Measurements from ENCODE around the gene GCK.

DNA sequence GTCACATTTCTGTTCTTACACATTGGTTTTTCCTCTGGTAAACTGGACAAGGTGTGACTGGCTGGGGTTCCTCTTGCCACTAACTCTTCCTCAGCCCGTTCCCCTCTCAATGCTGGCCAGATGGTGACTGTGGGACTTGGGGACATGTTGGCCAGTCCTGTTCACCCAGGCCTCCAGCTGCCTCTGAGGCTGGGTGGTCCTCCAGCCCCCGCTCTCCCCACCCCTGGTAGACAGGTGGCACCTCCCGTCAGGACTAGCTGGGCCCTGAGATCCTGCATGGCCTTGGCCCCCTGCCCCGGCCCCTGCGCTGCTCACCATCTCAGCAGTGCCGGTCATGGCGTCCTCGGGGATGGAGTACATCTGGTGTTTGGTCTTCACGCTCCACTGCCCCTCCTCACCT lies 37.3 kb downstream of the GCK start:
- TF ChIP-seq, protein P1, sequence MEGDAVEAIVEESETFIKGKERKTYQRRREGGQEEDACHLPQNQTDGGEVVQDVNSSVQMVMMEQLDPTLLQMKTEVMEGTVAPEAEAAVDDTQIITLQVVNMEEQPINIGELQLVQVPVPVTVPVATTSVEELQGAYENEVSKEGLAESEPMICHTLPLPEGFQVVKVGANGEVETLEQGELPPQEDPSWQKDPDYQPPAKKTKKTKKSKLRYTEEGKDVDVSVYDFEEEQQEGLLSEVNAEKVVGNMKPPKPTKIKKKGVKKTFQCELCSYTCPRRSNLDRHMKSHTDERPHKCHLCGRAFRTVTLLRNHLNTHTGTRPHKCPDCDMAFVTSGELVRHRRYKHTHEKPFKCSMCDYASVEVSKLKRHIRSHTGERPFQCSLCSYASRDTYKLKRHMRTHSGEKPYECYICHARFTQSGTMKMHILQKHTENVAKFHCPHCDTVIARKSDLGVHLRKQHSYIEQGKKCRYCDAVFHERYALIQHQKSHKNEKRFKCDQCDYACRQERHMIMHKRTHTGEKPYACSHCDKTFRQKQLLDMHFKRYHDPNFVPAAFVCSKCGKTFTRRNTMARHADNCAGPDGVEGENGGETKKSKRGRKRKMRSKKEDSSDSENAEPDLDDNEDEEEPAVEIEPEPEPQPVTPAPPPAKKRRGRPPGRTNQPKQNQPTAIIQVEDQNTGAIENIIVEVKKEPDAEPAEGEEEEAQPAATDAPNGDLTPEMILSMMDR (CRISPR knock-in tag; IDR thresholded peaks at IDR 0.05), result no peak
- TF ChIP-seq RXRA (CRISPR knock-in tag; IDR thresholded peaks at IDR 0.05) (no peak), POLR2A (IDR thresholded peaks at IDR 0.05; ENCODE audit: insufficient read depth in 1 of 2, low read depth in 2 of 2, low read length in 2 of 2) (no peak), SRSF1 (optimal IDR thresholded peaks at IDR 0.05; ENCODE audit: low read depth, low read length) (no peak), ASH2L (IDR thresholded peaks at IDR 0.05; ENCODE audit: insufficient read length, low read depth, low read length) (no peak), HNF4G (IDR thresholded peaks at IDR 0.05; ENCODE audit: borderline replicate concordance, low read depth, low read length) (no peak), HNF4G (CRISPR knock-in tag; IDR thresholded peaks at IDR 0.05; ENCODE audit: borderline replicate concordance, low read depth) (no peak), ZNF292 (CRISPR knock-in tag; IDR thresholded peaks at IDR 0.05; ENCODE audit: borderline replicate concordance, low read depth) (no peak)

All from HepG2 (cell line).